ENCODE data around the gene S100A8. TPM values are rescaled to one million over a fixed set of nuclear protein-coding genes. Genes with fewer than 3 reads are reported as not detected.

S100A8 gene
- total and polyA plus RNA-seq, 2 donors (not counting 3 experiments of a cell fraction or from before 2014, with no cell fraction given), result not detected

DNA sequence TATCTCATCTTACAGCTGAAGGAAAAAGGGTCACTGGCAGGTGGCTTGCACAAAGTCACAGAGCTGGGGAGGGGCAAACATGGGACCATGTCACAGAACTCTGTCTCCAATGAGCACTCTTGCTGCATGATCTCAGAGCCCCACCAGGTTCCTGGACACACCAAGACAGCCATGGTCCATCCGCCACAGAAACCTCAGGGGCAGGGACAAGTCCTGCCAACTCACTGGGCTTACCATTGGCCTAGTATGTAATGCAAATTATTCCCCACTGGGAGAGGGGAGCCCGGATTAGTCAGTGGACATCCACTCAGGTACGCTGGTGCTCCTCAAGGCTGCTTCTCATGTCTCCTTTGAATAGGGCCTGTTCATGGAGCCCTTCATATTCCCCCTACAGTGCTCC lies 39.7 kb upstream of the S100A8 start:
- no peak overlapping the region for H3K27ac ChIP-seq (ENCODE audit: insufficient read depth, low read depth, low read length)
- no peaks in the 10 kb centered on the region for H3K9me3 ChIP-seq (replicated peaks; ENCODE audit: control insufficient read depth, insufficient read depth, low read length)
- H3K4me1 ChIP-seq (ENCODE audit: control insufficient read depth, extremely low read depth, insufficient read depth, low read length), result no peaks in the 10 kb centered on the region
- ChIA-PET POLR2A (no interaction called here), CTCF (no interaction called here)
- H3K4me3 ChIP-seq (replicated peaks in 1 of 3; ENCODE audit: insufficient read depth in 1 of 3, low read depth in 1 of 3, low read length in 3 of 3), result no peak overlapping the region
- no peaks in the 10 kb centered on the region for H3K27me3 ChIP-seq (ENCODE audit: control insufficient read depth in 2 of 2, insufficient read depth in 2 of 2, low read length in 2 of 2)
- H3K9me1 ChIP-seq (replicated peaks; ENCODE audit: control insufficient read depth, extremely low read depth, insufficient read depth, low read length), result no peaks in the 10 kb centered on the region
- no peak overlapping the region for H2AFZ ChIP-seq (ENCODE audit: low read depth, low read length)
- no peak overlapping the region for H3K4me2 ChIP-seq (ENCODE audit: insufficient read depth, low read length)
- no peaks in the 10 kb centered on the region for H3K36me3 ChIP-seq (ENCODE audit: control insufficient read depth in 2 of 2, extremely low read depth in 1 of 2, insufficient read depth in 2 of 2, low read length in 2 of 2)
- TF ChIP-seq, protein P1, sequence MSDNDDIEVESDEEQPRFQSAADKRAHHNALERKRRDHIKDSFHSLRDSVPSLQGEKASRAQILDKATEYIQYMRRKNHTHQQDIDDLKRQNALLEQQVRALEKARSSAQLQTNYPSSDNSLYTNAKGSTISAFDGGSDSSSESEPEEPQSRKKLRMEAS (IDR thresholded peaks at IDR 0.05; ENCODE audit: insufficient read depth, insufficient read length), result no peak
- TF ChIP-seq JUN (IDR thresholded peaks at IDR 0.05; ENCODE audit: borderline replicate concordance, insufficient read depth, insufficient read length, low read depth), result no peak
- TF ChIP-seq MYC (IDR thresholded peaks at IDR 0.05; ENCODE audit: low read depth, low read length), result no peak
- no peak for TF ChIP-seq EZH2 (IDR thresholded peaks at IDR 0.05; ENCODE audit: borderline replicate concordance, low read depth, low read length, severe bottlenecking)
- TF ChIP-seq POLR2A (IDR thresholded peaks at IDR 0.05; ENCODE audit: low read depth, low read length), result no peak
- TF ChIP-seq GATA2 (IDR thresholded peaks at IDR 0.05; ENCODE audit: insufficient read depth, insufficient read length, low read depth, low read length), result no peak
- DNase-seq (ENCODE audit: low read depth, low spot score), result no peak
- no TSS peak for BruUV-seq (replicated peaks)
- no peak for FAIRE-seq
- intact Hi-C loops (cut with micrococcal nuclease) (no loop called here), dilution Hi-C loops (cut with MboI; ENCODE audit: extremely low pct_ligation_motif_present, low sequenced_read_pairs) (no loop called here)
- no peaks in the 10 kb centered on the region for H4K20me1 ChIP-seq (replicated peaks; ENCODE audit: control insufficient read depth, extremely low read depth, insufficient read depth, low read length)
- no peak overlapping the region for H3K9ac ChIP-seq (replicated peaks; ENCODE audit: extremely low read depth, insufficient read depth, low read length)
- H3K79me2 ChIP-seq (ENCODE audit: control insufficient read depth, insufficient read depth, low read length), result no peaks in the 10 kb centered on the region

DNA sequence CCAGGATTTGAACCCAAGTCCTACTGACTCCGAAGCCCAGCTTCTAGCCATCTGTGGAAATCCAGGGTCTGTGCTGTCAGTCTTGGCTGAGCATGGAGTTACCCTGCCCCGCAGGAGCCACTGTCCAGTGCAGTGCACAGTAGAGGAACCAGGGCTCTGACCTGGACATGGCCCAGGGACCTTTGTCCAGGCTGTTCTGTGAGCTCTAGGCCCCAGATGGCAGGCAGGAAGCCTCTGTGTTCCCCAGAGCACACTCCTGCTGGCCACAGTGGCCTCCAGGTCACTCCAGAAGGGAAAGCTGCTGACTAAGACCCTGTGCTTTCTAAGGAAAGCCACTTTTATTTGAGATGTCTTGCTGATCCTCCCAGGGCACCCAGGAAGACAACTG lies 39.3 kb upstream of the S100A8 start:
- Histone ChIP-seq H4K20me1 (replicated peaks; ENCODE audit: control insufficient read depth, extremely low read depth, insufficient read depth, low read length) (no peaks in the 10 kb centered on the region), H3K9ac (replicated peaks; ENCODE audit: extremely low read depth, insufficient read depth, low read length) (no peak overlapping the region), H3K27ac (ENCODE audit: insufficient read depth, low read depth, low read length) (no peak overlapping the region), H3K36me3 (ENCODE audit: control insufficient read depth in 2 of 2, extremely low read depth in 1 of 2, insufficient read depth in 2 of 2, low read length in 2 of 2) (no peaks in the 10 kb centered on the region), H3K9me3 (replicated peaks; ENCODE audit: control insufficient read depth, insufficient read depth, low read length) (no peaks in the 10 kb centered on the region), H3K4me1 (ENCODE audit: control insufficient read depth, extremely low read depth, insufficient read depth, low read length) (no peaks in the 10 kb centered on the region), H3K4me3 (replicated peaks in 1 of 3; ENCODE audit: insufficient read depth in 1 of 3, low read depth in 1 of 3, low read length in 3 of 3) (no peak overlapping the region), H2AFZ (ENCODE audit: low read depth, low read length) (no peak overlapping the region), H3K9me1 (replicated peaks; ENCODE audit: control insufficient read depth, extremely low read depth, insufficient read depth, low read length) (no peaks in the 10 kb centered on the region), H3K4me2 (ENCODE audit: insufficient read depth, low read length) (no peak overlapping the region), H3K79me2 (ENCODE audit: control insufficient read depth, insufficient read depth, low read length) (no peaks in the 10 kb centered on the region), H3K27me3 (ENCODE audit: control insufficient read depth in 2 of 2, insufficient read depth in 2 of 2, low read length in 2 of 2) (no peaks in the 10 kb centered on the region)
- intact Hi-C loops (cut with micrococcal nuclease) (no loop called here), dilution Hi-C loops (cut with MboI; ENCODE audit: extremely low pct_ligation_motif_present, low sequenced_read_pairs) (no loop called here)
- POLR2A ChIA-PET, result no interaction called here
- no peak for TF ChIP-seq JUN (IDR thresholded peaks at IDR 0.05; ENCODE audit: borderline replicate concordance, insufficient read depth, insufficient read length, low read depth)
- TF ChIP-seq, protein P2, sequence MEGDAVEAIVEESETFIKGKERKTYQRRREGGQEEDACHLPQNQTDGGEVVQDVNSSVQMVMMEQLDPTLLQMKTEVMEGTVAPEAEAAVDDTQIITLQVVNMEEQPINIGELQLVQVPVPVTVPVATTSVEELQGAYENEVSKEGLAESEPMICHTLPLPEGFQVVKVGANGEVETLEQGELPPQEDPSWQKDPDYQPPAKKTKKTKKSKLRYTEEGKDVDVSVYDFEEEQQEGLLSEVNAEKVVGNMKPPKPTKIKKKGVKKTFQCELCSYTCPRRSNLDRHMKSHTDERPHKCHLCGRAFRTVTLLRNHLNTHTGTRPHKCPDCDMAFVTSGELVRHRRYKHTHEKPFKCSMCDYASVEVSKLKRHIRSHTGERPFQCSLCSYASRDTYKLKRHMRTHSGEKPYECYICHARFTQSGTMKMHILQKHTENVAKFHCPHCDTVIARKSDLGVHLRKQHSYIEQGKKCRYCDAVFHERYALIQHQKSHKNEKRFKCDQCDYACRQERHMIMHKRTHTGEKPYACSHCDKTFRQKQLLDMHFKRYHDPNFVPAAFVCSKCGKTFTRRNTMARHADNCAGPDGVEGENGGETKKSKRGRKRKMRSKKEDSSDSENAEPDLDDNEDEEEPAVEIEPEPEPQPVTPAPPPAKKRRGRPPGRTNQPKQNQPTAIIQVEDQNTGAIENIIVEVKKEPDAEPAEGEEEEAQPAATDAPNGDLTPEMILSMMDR (IDR thresholded peaks at IDR 0.05; ENCODE audit: extremely low read depth in 1 of 2, insufficient read depth in 1 of 2, low read depth in 1 of 2, low read length in 2 of 2), result no peak
- TF ChIP-seq FOS (IDR thresholded peaks at IDR 0.05; ENCODE audit: borderline replicate concordance, insufficient read depth, low read length), result no peak
- TF ChIP-seq EZH2 (IDR thresholded peaks at IDR 0.05; ENCODE audit: borderline replicate concordance, low read depth, low read length, severe bottlenecking), result no peak
- no peak for TF ChIP-seq POLR2AphosphoS5 (IDR thresholded peaks at IDR 0.05; ENCODE audit: insufficient read depth, low read depth, low read length)
- no peak for TF ChIP-seq MYC (IDR thresholded peaks at IDR 0.05; ENCODE audit: low read depth, low read length)
- TF ChIP-seq GATA2 (IDR thresholded peaks at IDR 0.05; ENCODE audit: insufficient read depth, insufficient read length, low read depth, low read length), result no peak
- TF ChIP-seq POLR2A (IDR thresholded peaks at IDR 0.05; ENCODE audit: low read depth, low read length), result no peak
- TF ChIP-seq, protein P1 (IDR thresholded peaks at IDR 0.05; ENCODE audit: insufficient read depth, insufficient read length), result no peak
- CTCF ChIA-PET, result no interaction called here
- no TSS peak for BruUV-seq (replicated peaks)
- DNase-seq (ENCODE audit: low read depth, low spot score) (no peak), FAIRE-seq (no peak)

All from endothelial cell of umbilical vein (primary cell).